ENCODE measurements around the gene FABP7.
"Not testable (repeated sequence)": the region's sequence is repeated elsewhere in the genome, so short reads cannot be mapped to it uniquely, and the experiment has no call there.

GRCh38 chr6:122748945-122749344 lies 30.6 kb upstream of the FABP7 start:
- TF ChIP-seq CTCF (IDR thresholded peaks at IDR 0.05; ENCODE audit: low read depth, low read length, missing input control); REST (IDR thresholded peaks at IDR 0.05); RXRA (IDR thresholded peaks at IDR 0.05); EGR1 (IDR thresholded peaks at IDR 0.05; ENCODE audit: low read depth in 2 of 2); FOXA2 (IDR thresholded peaks at IDR 0.05); TAF1 (conservative IDR thresholded peaks at IDR 0.05); RAD21 (IDR thresholded peaks at IDR 0.05); YY1 (IDR thresholded peaks at IDR 0.05); MAX (IDR thresholded peaks at IDR 0.05): not testable (repeated sequence)

Data from liver (tissue), 3 donors.